GM12878 (cell line): ENCODE measurements around the gene GANC. TPM values are rescaled to one million over a fixed set of nuclear protein-coding genes. Genes with fewer than 3 reads are reported as not detected.

Experiments used
- ATAC-seq: fragments of 200-7000 bp; cut with Tn5 transposase; 3 replicates; pipeline ENCODE4 v1.9.1; 2020; ENCODE audit warnings: mild to moderate bottlenecking, moderate library complexity
- BruUV-seq: library from RNA; stranded (reverse); fragments of 400-500 nt; replicated peaks from 2 replicates; lab custom pipeline; 2021; lab: Mats Ljungman, UMichigan
- CTCF ChIA-PET: fragments of 300-600 bp; sonication (Branson Sonifier 250); formaldehyde crosslinking; extraction: SDS; loops from one replicate; lab custom pipeline; 2021; ENCODE audit warnings: inconsistent platforms; lab: Yijun Ruan, JAX
- POLR2A ChIA-PET: fragments of 350-600 bp; formaldehyde crosslinking; extraction: SDS; loops from one replicate; lab custom pipeline; 2021; ENCODE audit warnings: inconsistent platforms; lab: Charles Lee
- RAD21 ChIA-PET: fragments of 300-600 bp; sonication (Branson Sonifier 250); formaldehyde crosslinking; loops from one replicate; lab custom pipeline; 2023; ENCODE audit warnings: antibody characterized with exemption; ENCODE audit not compliant: unreplicated experiment; lab: Charles Lee
- SMC1A ChIA-PET: fragments of 300-600 bp; sonication (Branson Sonifier 250); formaldehyde crosslinking; loops from one replicate; lab custom pipeline; 2023; ENCODE audit not compliant: unreplicated experiment, uncharacterized antibody; lab: Charles Lee
- DNase-seq: peaks from one replicate; pipeline ENCODE4 v3.0.0-alpha.2; 2011; ENCODE audit warnings: low read depth, low spot score
- FAIRE-seq: peaks from 3 replicates; lab custom pipeline; 2011; peaks lifted over from hg19 to GRCh38; lab: Jason Lieb, UNC
- H2AFZ ChIP-seq: 2 replicates; pipeline ENCODE4 v1.6.0; 2011; ENCODE audit warnings: low read depth, low read length, control low read depth; ENCODE audit not compliant: control insufficient read depth
- H3K27ac ChIP-seq: 2 replicates; pipeline ENCODE4 v1.5.1; 2011; ENCODE audit warnings: control low read depth; ENCODE audit not compliant: control insufficient read depth, insufficient read depth
- H3K27me3 ChIP-seq, 2 experiments: replicated peaks in 1 of 2; 2 replicates each; pipeline versions ENCODE4 v1.6.0 to v1.6.1; 2011; ENCODE audit warnings: low read length in 1 of 2; ENCODE audit not compliant: control insufficient read depth in 2 of 2, insufficient read depth in 2 of 2
- H3K36me3 ChIP-seq, 2 experiments: 2 replicates each; pipeline ENCODE4 v1.5.1; 2011; ENCODE audit warnings: low read length in 1 of 2; ENCODE audit not compliant: control insufficient read depth in 2 of 2, insufficient read depth in 2 of 2
- H3K4me1 ChIP-seq: 2 replicates; pipeline ENCODE4 v1.6.1; 2011; ENCODE audit warnings: mild to moderate bottlenecking, low read length, moderate library complexity, mixed read lengths; ENCODE audit not compliant: control insufficient read depth, insufficient read depth
- H3K4me2 ChIP-seq: 2 replicates; pipeline ENCODE4 v1.6.0; 2011; ENCODE audit warnings: control low read depth; ENCODE audit not compliant: control insufficient read depth, insufficient read depth
- H3K4me3 ChIP-seq: fragments of 200-600 bp; sonication (generic); 2 replicates; pipeline ENCODE4 v1.5.1; 2016
- H3K79me2 ChIP-seq: 2 replicates; pipeline ENCODE4 v1.6.0; 2011; ENCODE audit warnings: low read length; ENCODE audit not compliant: control insufficient read depth, insufficient read depth
- H3K9ac ChIP-seq: 2 replicates; pipeline ENCODE4 v1.8.0; 2011; ENCODE audit warnings: low read length, control low read depth, mixed read lengths; ENCODE audit not compliant: control insufficient read depth, insufficient read depth
- H3K9me3 ChIP-seq: replicated peaks from 3 replicates; pipeline ENCODE4 v1.5.1; 2011; ENCODE audit warnings: mild to moderate bottlenecking, low read length; ENCODE audit not compliant: control insufficient read depth, insufficient read depth
- H4K20me1 ChIP-seq: 2 replicates; pipeline ENCODE4 v1.6.0; 2011; ENCODE audit not compliant: control insufficient read depth, insufficient read depth
- ATF3 ChIP-seq: IDR thresholded peaks from 2 replicates; pipeline ENCODE4 v1.6.1; 2011; ENCODE audit warnings: low read depth, mild to moderate bottlenecking, low read length, moderate library complexity, borderline replicate concordance; ENCODE audit errors: extremely low read depth
- BRCA1 ChIP-seq: IDR thresholded peaks from 2 replicates; pipeline ENCODE4 v1.6.1; 2011; ENCODE audit warnings: low read depth, low read length, improper control_type of control experiment
- CBX5 ChIP-seq: sonication (generic); IDR thresholded peaks from 2 replicates; pipeline ENCODE4 v1.6.1; 2016; ENCODE audit warnings: low read depth, moderate library complexity, mild to moderate bottlenecking, inconsistent platforms
- CHD4 ChIP-seq: fragments of 200-600 bp; sonication (generic); IDR thresholded peaks from 2 replicates; pipeline ENCODE4 v1.6.1; 2016; ENCODE audit warnings: mild to moderate bottlenecking
- CREM ChIP-seq: IDR thresholded peaks from 2 replicates; pipeline ENCODE4 v1.6.1; 2014; ENCODE audit warnings: antibody characterized with exemption, low read depth
- E2F4 ChIP-seq: IDR thresholded peaks from 2 replicates; pipeline ENCODE4 v1.6.1; 2012; ENCODE audit warnings: low read depth, low read length, improper control_type of control experiment
- IRF5 ChIP-seq: fragments of 450-650 bp; IDR thresholded peaks from 2 replicates; pipeline ENCODE4 v1.6.1; 2017; ENCODE audit warnings: borderline replicate concordance
- KLF5 ChIP-seq: fragments of 450-650 bp; IDR thresholded peaks from 2 replicates; pipeline ENCODE4 v1.6.1; 2014; ENCODE audit warnings: mild to moderate bottlenecking; ENCODE audit not compliant: partially characterized antibody
- PAX5 ChIP-seq: IDR thresholded peaks from 2 replicates; pipeline ENCODE4 v1.6.1; 2011; ENCODE audit warnings: low read depth, low read length, borderline replicate concordance
- SIN3A ChIP-seq: IDR thresholded peaks from 2 replicates; pipeline ENCODE4 v1.6.1; 2012; ENCODE audit warnings: low read depth, low read length, improper control_type of control experiment
- SMC3 ChIP-seq: IDR thresholded peaks from 2 replicates; pipeline ENCODE4 v1.6.1; 2011; ENCODE audit warnings: low read length, improper control_type of control experiment, borderline replicate concordance
- TCF3 ChIP-seq: IDR thresholded peaks from 2 replicates; pipeline ENCODE4 v1.6.1; 2012; ENCODE audit warnings: low read depth, mild to moderate bottlenecking, low read length, borderline replicate concordance; ENCODE audit not compliant: insufficient read depth
- TCF7 ChIP-seq: IDR thresholded peaks from 2 replicates; pipeline ENCODE4 v1.6.1; 2014; ENCODE audit warnings: antibody characterized with exemption, borderline replicate concordance
- ZNF622 ChIP-seq: fragments of 450-650 bp; IDR thresholded peaks from 2 replicates; pipeline ENCODE4 v1.6.1; 2017; ENCODE audit warnings: mild to moderate bottlenecking, inconsistent platforms
- WGBS: methylation state at CpG from one replicate; pipeline ENCODE4 v1.1.6; 2016; ENCODE audit warnings: low lambda C conversion rate; ENCODE audit not compliant: insufficient replicate concordance, insufficient coverage; ENCODE audit errors: missing lambda C conversion rate; 5-methylcytosine and 5-hydroxymethylcytosine counted together
- in situ Hi-C: fragments of 300-500 bp; cut with MboI; formaldehyde crosslinking; loops from 9 replicates; pipeline ENCODE4 v1.14.3; 2018; ENCODE audit warnings: mixed read lengths
- intact Hi-C: fragments of 100-400 bp; cut with micrococcal nuclease; formaldehyde crosslinking; loops from one replicate; pipeline ENCODE4 v1.14.2; 2022; ENCODE audit not compliant: unreplicated experiment
- polyA plus RNA-seq, 11 experiments: library from polyadenylated mRNA; depleted of rRNA in 4 of 11; unstranded in 6 of 11; stranded (reverse) in 5 of 11; fragments of >200 nt; fragmentation: Nextera tagmentation in 4 of 11; fragmentation: Illumina TruSeq in 1 of 11; extraction: Ambion mirVana in 4 of 11; extraction: Trizol in 1 of 11; gene quantifications; 1 replicate in 1 of 11; 2 replicates in 10 of 11; pipeline versions ENCODE4 v1.2.1 to v1.2.3, GENCODE V29; 2011 to 2016; ENCODE audit warnings: inconsistent platforms in 2 of 11, missing spikeins in 2 of 11, low read depth in 1 of 11
- total RNA-seq, 4 experiments: library from RNA; depleted of rRNA in 3 of 4; stranded (reverse); fragments of >200 nt in 3 of 4; fragmentation: Illumina TruSeq in 1 of 4; extraction: Trizol in 1 of 4; gene quantifications; 2 replicates each; pipeline versions ENCODE4 v1.2.1 to v1.2.3, GENCODE V29; 2013 to 2021
- TF ChIP-seq, protein P1 (sequence below): IDR thresholded peaks from 2 replicates; pipeline ENCODE4 v1.6.1; 2011; ENCODE audit warnings: mild to moderate bottlenecking, low read depth, low read length, moderate library complexity; ENCODE audit not compliant: insufficient replicate concordance
- TF ChIP-seq, protein P2 (sequence below): fragments of 450-650 bp; IDR thresholded peaks from 2 replicates; pipeline ENCODE4 v1.6.1; 2017; ENCODE audit warnings: mild to moderate bottlenecking

GANC gene
- total and polyA plus RNA-seq, 10 of the 15 experiments (the other 5 are each of a cell fraction or from before 2014, with no cell fraction given) = 11.3 to 35.3 (median 23.0) TPM

- Histone ChIP-seq H3K4me2 (no peak overlapping the region), H3K36me3 (peaks cover 0 to 4% of the 10 kb centered on the region in 2 experiments; a peak in 3 of 4 replicates), H3K27ac (no peak overlapping the region), H4K20me1 (no peaks in the 10 kb centered on the region), H3K9me3 (no peaks in the 10 kb centered on the region), H3K9ac (no peak overlapping the region), H3K4me1 (no peaks in the 10 kb centered on the region), H3K4me3 (no peak overlapping the region), H3K79me2 (no peaks in the 10 kb centered on the region), H3K27me3 (no peaks in the 10 kb centered on the region), H2AFZ (no peak overlapping the region)
- POLR2A ChIA-PET = no interaction called here
- in situ Hi-C loops (no loop called here), intact Hi-C loops (no loop called here)
- 48% methylated on average over 1 of the region's 1 CpG for WGBS
- RAD21 ChIA-PET = interaction anchor here (0.8 to 1.0 kb wide), 2 partner anchors 8 to 20 kb away, joined by 3 to 5 read pairs; partner anchors contain the start of gene VPS39
- BruUV-seq = no TSS peak
- FAIRE-seq = no peak
- ATAC-seq = no peak
- CTCF ChIA-PET = interaction anchor here (0.6 to 1.4 kb wide), 6 partner anchors 8 to 997 kb away, joined by 3 to 5 read pairs (median 3); no protein-coding TSS in a partner anchor
- no peak for DNase-seq
- SMC1A ChIA-PET = interaction anchor here (0.9 to 1.8 kb wide), 4 partner anchors 8 to 320 kb away, joined by 3 to 6 read pairs (median 5); partner anchors contain the start of genes HAUS2, LRRC57 and VPS39
- TF ChIP-seq ATF3 = no peak
- no peak for TF ChIP-seq IRF5
- no peak for TF ChIP-seq ZNF622
- TF ChIP-seq TCF7 = no peak
- no peak for TF ChIP-seq BRCA1
- TF ChIP-seq E2F4 = no peak
- no peak for TF ChIP-seq SIN3A
- TF ChIP-seq CHD4 = no peak
- no peak for TF ChIP-seq SMC3
- no peak for TF ChIP-seq KLF5
- TF ChIP-seq, protein P1, sequence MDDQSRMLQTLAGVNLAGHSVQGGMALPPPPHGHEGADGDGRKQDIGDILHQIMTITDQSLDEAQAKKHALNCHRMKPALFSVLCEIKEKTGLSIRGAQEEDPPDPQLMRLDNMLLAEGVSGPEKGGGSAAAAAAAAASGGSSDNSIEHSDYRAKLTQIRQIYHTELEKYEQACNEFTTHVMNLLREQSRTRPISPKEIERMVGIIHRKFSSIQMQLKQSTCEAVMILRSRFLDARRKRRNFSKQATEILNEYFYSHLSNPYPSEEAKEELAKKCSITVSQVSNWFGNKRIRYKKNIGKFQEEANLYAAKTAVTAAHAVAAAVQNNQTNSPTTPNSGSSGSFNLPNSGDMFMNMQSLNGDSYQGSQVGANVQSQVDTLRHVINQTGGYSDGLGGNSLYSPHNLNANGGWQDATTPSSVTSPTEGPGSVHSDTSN = no peak
- TF ChIP-seq TCF3 = no peak
- no peak for TF ChIP-seq CREM
- TF ChIP-seq, protein P2, sequence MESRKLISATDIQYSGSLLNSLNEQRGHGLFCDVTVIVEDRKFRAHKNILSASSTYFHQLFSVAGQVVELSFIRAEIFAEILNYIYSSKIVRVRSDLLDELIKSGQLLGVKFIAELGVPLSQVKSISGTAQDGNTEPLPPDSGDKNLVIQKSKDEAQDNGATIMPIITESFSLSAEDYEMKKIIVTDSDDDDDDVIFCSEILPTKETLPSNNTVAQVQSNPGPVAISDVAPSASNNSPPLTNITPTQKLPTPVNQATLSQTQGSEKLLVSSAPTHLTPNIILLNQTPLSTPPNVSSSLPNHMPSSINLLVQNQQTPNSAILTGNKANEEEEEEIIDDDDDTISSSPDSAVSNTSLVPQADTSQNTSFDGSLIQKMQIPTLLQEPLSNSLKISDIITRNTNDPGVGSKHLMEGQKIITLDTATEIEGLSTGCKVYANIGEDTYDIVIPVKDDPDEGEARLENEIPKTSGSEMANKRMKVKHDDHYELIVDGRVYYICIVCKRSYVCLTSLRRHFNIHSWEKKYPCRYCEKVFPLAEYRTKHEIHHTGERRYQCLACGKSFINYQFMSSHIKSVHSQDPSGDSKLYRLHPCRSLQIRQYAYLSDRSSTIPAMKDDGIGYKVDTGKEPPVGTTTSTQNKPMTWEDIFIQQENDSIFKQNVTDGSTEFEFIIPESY = no peak
- no peak for TF ChIP-seq PAX5
- no peak for TF ChIP-seq CBX5
These were observed 45.0 kb upstream of the GANC start for GRCh38 chr15:42228036-42228435.
